Activated CD4-positive, alpha-beta T cell treated with anti-CD3 and anti-CD28 coated beads, Interleukin-2, amount 50 U/mL, for 24 hours (primary cell): ENCODE data around the gene IMPG2.

Experiments used
- DNase-seq, 2 donors: peaks; one replicate each; pipeline ENCODE4 v3.0.0-alpha.2; 2020; ENCODE audit warnings: low read depth in 1 of 2, low spot score in 1 of 2

IMPG2 gene

GRCh38 chr3:101278727-101279126, 41.6 kb downstream of the IMPG2 start:
- no peak for DNase-seq

DNA sequence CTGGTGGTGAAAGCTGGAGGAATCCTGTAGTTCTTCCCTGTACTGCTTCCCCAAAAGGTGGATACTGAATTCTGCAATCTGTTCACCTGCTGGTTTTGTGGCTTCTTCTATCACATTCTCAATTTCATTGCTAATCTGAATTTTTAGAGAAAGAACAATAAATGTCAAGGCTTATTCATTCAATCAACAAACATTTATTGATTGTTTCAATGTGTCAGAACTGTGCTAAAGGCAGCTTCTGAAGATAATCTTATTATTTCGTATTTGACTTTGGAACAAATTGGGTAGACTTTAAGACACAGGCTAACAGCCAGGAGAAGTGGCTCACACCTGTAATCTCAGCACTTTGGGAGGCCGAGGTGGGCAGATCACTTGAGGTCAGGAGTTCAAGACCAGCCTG, 46.8 kb downstream of the IMPG2 start:
- no peak for DNase-seq

GRCh38 chr3:101273156-101273555, 47.2 kb downstream of the IMPG2 start:
- DNase-seq: no peak

DNA sequence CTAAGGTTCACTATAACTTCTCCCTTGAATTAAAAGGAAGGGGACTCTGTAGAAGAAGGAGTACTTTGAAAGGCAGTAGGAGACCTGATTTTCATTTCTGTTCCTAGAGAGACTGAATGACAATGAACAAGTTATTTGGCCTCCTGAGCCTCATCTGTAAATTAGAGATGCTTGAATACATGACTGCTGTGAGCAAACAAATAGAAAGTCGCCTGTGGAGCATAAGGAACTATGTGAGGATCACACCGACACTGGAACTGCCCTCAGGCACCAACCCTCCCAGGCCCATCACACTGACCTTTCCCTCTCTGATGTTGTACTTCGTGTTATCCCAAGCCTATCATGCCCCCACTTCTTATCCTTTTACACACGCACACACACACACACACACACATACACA, 48.6 kb downstream of the IMPG2 start:
- DNase-seq: no peak

DNA sequence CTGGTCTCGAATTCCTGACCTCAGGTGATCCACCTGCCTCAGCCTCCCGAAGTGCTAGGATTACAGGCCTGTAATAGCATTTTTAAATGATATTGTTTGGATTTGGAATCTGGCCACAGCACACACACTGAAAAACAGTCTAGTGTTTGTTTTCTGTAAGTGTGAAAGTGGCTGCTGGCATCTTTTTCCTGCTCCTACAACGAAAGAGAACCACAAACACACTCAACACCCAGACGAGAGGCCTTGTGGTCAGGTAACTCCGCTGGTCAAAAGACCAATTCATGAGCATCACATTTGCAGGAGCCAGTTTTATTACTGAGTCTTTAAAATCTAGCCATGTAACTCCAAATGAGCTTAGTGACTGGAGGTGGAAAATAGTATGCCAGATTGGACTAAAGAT, 50.2 kb downstream of the IMPG2 start:
- no peak for DNase-seq

- no peak for DNase-seq
Observed at GRCh38 chr3:101268971-101269671, 51.3 kb downstream of the IMPG2 start.

- no peak for DNase-seq
Observed at GRCh38 chr3:101268141-101268540, 52.2 kb downstream of the IMPG2 start.

GRCh38 chr3:101266566-101266965, 53.8 kb downstream of the IMPG2 start:
- DNase-seq: no peak

DNA sequence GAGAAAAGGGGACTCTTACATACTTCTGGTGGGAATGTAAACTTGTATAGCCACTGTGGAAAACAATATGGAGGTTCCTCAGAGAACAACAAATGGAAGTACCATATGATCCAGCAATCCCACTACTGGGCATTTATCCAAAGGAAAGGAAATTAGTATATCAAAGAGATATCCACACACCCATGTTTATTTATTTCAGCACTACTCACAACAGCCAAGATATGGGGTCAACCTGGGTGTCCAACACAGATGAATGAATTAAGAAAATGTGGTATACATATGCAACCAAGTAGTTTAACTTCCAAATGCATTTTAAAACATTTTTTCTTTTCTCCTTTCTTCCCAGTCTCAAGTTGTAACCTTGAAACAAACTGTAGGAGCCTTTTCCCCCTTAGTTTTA, 54.3 kb downstream of the IMPG2 start:
- DNase-seq: no peak

DNA sequence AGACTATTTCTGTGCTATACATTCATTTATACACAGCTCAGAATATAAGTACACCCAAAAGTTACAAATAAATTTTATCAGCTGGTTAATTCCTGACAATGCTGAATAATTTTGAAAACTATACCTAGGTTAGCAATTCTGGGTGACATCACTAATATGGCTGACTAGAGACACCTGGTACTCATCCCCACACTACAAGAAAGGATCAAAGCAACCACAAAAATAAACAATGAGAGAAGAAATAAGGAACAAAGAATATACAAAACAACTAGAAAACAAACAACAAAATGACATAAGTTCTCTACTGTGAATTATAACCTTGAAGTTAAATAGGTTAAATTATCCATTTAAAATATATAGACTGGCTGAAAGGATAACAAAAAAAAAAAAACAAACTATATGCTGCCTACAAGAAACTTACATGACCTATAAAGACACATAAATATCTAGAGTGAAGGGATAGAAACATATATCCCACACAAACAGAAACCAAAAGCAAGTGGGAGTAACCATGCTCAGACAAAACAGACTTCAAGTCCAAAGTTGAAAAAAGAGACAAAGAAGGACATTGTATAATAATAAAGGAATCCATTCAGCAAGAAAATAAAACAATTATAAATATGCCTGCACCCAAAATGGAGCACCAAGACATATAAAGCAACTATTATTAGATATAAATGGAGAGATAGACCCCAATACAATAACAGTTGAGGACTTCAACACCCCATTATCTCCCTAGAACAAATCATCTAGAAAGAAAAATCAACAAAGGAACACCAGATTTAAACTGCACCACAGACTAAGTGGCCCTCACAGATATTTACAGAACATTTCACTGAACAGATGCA, 57.8 kb downstream of the IMPG2 start:
- DNase-seq: no peak

- DNase-seq: no peak
Observed at GRCh38 chr3:101261506-101261905, 58.9 kb downstream of the IMPG2 start.

- no peak for DNase-seq
Observed at GRCh38 chr3:101259485-101260341, 60.7 kb downstream of the IMPG2 start.

GRCh38 chr3:101256511-101256910, 63.9 kb downstream of the IMPG2 start:
- no peak for DNase-seq

GRCh38 chr3:101255441-101255840, 64.9 kb downstream of the IMPG2 start:
- no peak for DNase-seq

DNA sequence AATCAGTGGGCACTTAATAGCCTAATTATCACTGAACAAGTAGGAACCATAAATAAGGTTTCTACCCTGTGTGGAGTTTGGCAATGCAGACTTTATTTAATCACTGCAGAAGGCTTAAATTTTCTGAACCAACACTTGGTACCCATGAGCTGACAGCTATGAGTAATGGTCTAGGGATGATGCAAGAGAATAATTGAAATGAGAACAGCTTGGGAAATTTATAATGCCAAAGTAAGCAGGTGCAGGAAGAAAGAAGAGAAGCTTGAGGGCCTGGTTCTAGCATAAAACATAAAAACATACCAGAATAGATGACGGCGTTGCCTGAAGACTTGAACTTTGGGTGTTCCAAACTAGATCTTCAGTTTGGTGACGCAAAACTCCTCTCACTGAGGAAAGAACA, 67.0 kb downstream of the IMPG2 start:
- no peak for DNase-seq

- DNase-seq: no peak
Observed at GRCh38 chr3:101252945-101253344, 67.4 kb downstream of the IMPG2 start.

- DNase-seq: no peak
Observed at GRCh38 chr3:101252307-101252706, 68.1 kb downstream of the IMPG2 start.

DNA sequence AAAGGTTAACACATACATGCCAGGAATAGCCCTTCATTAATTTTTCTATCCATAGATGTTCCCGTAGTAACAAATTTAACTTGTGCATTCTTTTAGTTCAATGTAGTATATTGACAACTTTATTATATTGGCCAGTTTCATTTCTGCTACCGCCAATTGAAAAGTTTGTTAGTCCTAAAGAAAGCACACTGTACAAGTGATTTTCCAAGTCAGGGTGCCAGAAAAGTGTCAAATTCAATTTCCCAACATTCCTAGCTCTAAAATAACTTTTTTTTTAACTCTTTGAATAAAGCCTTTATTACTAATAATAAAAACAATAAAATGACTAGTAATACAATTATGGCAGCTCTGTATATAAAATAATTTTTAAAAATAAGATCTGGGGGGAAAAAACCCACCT, 68.9 kb downstream of the IMPG2 start:
- no peak for DNase-seq

DNA sequence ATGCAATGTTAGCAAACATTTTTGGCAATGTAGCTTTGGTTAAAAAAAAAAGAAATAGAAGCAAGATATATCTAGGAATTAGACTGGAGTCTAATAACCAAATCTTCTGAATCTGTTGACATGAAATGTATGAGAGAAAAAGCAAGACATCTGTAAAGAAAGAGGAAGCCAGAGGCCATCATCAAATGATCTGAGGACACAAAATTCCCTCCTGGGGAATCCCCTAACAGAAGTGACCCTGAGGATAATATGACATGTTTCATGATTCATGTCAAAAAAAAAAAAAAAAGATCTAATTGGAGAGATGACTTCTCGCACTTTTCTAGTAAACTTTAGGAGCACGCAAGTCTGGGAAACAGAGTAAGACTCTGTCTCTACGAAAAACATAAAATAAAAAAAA, 70.9 kb downstream of the IMPG2 start:
- DNase-seq: no peak

- no peak for DNase-seq
Observed at GRCh38 chr3:101248736-101249135, 71.6 kb downstream of the IMPG2 start.

DNA sequence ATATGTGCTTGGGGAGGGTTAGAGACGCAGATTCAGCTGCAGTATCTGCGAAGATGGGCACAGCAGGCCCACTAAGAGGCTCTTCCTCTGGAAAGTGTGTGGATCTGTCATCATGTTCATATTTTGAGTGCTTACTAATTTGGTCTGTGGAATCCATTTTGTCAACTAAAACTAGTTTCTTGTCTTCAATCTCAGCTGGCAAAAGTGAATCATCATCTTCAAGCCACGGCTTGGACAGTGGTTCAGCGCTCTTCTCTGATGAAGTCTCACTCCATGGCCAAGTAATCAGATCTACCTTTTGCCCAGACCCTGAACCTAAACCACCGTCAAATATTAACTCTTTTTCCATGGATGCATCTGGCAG, 76.2 kb downstream of the IMPG2 start:
- DNase-seq: no peak
